Astrocyte (in vitro differentiated cells and primary cell): ENCODE data around the gene GFER.

Experiments
- CTCF ChIP-seq: IDR thresholded peaks from 2 replicates; pipeline ENCODE4 v1.5.1; 2011; ENCODE audit warnings: low read depth, mild to moderate bottlenecking, inconsistent platforms, low read length, moderate library complexity; ENCODE audit not compliant: insufficient read depth
- EZH2 ChIP-seq: IDR thresholded peaks from 2 replicates; pipeline ENCODE4 v1.6.1; 2012; ENCODE audit warnings: mild to moderate bottlenecking, low read length, inconsistent platforms; ENCODE audit not compliant: insufficient read depth

GRCh38 chr16:1979271-1980029 lies 4.5 kb upstream of the GFER start:
- TF ChIP-seq CTCF (no peak), EZH2 (no peak)
